HG02678 (cell line): ENCODE measurements around the gene CMIP.

Experiments used
- ATAC-seq: cut with Tn5 transposase; IDR thresholded peaks from one replicate; pipeline ENCODE4 v1.9.1; 2021; ENCODE audit warnings: mild to moderate bottlenecking, moderate library complexity; ENCODE audit not compliant: unreplicated experiment

The CMIP gene

DNA sequence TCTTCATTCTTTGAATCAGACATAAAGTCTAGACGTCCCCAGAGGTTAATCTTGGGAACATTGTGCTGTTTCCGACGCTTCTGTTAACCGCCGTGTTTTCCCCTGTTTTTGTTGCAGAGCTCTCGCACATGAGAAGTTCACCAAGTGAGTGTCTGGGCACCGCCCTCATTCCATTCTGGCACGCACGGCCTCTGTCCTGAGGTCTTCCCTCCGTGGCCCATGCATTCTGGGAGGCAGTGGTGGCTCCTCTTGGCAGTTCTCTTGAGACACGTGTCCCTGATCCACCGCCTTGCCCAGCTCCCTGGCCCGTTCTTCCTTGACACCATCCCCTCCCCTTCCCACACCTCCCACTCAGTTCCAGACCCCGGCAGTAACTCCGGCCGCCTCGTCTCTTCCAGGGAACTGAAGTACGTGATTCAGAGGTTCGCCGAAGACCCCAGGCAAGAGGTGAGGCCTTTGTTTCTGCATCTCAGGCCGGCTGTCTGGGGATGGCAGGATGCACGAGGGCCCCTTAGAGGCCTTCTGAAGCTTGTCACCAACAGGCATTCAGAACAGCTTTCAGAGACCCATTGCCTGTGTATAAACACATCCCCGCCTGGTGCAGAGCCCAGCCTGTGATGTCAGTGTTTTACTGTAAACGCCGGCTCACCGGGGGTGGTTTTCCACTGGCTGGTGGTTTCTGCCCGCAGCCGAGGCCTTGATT lies 248.6 kb downstream of the CMIP start:
- ATAC-seq = no peak

DNA sequence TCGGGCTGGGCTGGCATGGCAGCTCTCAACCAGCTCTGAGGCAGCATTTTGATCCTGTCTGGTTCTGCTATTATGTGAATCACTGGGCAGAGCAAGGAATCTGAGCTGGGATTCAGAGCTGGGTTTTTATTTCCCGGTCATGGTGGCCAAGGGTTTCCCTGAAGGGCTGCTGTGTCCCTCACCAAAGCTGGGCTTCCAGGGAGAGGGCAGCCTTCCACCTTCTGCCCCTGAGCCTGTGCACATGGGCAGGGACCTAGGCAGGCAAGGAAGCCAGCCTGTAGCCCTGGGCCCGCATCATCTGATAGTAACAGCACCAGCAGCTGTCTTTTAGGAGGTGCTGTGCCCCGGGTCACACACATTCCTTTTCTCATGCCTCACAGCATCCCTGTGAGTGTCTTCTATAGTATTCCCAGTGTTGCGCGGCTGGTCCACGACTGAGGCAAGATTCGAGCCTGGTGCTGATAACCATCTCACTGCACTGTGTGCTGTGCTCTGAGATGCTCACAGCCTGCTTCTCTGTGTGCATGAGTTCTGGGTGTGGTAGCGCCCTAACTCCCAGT lies 249.2 kb downstream of the CMIP start:
- no peak for ATAC-seq

DNA sequence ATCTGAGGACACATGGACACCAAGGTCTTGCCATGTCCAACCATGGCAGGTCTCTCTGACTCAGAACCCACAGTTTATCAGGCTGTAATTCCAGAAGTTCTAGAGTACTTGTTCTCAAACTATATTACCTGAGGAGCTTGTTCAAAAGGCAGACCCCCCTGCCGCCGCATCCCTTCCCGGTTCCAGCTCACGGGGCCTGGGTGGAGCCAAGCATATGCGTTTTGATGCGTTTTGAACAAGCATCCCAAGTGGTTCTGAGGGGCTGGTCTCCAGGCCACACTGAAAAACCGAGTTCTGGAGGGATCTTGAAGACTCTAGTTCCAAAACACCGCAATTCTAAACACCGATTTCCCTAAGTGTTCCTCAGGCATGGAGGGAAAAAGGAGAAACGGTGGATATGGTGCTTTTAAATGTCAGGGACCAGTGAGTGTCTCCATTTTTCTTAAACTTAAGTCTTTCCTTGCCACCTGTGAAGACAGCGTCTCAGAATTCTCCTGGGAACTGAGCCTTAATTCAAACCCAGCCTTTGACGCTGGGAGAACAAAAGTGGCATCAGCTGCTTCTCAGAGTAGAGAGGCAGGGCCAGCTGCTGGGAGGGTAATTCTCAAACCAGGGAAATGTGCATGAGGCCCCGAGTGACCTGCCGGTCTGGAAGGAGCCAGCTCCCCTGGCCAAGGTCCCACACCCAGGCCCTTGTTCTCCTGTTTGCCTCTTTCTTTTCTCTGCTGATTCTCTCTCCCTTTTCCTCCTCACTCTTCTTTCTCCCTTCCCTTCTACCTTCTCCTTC lies 250.1 kb downstream of the CMIP start:
- ATAC-seq = no peak

DNA sequence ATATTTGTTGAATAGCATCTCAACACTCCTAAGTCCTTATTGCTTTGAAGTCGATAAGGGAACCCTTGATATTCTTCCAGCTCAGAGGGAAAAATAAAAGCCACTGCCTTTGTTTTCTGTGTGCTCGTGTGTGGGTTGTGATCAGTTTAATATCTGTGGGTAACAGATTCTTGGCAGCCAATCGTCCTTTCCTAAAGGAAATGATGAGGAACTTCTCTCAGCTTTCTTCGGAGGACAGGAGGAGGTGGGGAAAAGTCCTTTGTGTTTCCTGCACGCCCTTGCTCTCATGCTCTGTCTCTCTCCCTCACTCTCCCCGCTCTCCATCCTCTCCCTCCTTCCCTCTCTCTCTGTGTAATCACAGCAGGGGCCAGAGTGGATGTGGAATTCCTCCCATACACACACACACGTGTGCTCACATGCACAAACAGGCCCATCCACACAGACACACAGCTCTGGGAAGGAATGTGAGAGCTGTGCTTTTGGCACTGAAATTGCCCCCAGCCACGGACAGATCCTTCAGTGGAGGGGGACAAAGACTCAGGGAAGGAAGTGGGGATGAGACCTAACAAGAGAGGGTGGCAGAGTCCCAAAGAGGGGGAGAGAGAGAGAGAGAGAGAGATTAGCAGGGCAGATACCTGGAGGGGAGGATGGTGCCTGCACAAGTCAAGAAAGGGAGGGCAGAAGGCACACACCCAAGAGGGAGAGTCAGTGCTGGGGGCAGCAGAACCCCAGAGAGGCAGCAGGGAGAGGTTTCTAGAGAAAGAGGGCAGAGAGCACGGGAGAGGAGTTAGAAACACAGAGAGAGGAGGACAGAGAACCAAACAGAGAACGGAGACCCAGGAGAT lies 250.9 kb downstream of the CMIP start:
- no peak for ATAC-seq

DNA sequence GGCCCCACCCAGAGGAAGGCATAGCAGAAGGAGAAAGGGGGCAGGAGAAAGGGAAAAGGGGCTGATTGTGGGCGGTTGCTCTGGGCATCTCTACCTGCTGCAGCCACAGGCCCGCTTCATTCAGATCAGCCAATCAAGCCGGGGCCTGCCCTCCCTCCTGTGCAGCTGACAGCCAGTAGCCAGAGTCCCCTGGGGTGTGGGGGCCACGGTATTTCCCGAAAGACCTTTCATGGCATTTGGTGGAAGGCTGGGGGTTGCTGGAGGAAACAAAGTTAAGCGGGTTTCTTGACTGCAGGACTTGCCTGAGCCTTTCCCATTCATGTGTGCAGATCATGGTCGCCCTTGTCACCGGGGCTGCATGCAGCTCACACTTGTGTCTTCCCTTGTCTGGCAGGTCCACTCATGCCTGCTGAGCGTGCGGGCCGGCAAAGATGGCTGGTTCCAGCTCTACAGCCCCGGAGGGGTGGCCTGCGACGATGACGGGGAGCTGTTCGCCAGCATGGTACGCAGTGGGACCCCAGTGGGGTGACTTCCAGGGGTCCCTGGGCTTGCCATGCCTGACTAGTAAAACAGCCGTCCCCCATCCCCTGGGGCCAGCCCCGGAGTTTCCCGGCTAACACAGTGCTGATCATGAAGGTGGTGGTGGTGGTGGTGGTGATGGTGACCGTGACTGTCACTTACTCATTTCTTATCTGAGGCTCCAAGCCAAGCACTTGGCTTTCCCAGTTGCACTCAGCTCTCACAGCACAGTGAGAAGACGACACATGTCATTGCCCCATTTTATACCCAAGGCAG lies 251.8 kb downstream of the CMIP start:
- no peak for ATAC-seq

DNA sequence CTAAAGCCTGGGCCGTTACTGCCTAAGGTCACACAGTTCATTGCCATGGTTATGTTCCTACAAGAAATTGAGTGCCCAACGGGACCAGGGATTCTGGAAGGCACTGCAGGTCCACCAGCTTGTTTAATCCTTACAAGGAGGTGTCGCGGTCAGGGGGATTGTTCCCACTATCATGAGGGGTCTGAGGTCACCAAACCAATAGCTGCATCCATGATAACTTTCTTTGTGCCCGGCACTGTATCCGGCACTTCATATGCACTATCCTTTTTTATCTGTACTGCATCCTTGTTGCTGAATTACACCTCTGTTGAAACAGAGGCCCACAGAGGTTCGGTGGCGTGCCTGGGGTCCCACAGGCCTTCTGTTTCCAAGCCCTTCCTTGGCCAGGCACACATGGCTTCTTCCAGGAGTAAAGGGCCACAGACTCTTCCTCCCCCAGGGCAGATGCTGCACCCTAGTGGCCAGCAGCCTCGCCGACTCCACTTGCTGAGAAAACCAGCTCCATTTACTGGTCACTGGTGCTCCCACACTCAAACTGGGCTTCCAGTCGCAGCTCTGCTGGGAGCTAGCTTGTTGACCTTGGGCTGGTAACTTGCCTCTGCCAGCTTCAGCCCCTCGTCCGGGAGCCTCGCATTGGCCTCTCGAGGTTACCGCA lies 252.5 kb downstream of the CMIP start:
- ATAC-seq = no peak

DNA sequence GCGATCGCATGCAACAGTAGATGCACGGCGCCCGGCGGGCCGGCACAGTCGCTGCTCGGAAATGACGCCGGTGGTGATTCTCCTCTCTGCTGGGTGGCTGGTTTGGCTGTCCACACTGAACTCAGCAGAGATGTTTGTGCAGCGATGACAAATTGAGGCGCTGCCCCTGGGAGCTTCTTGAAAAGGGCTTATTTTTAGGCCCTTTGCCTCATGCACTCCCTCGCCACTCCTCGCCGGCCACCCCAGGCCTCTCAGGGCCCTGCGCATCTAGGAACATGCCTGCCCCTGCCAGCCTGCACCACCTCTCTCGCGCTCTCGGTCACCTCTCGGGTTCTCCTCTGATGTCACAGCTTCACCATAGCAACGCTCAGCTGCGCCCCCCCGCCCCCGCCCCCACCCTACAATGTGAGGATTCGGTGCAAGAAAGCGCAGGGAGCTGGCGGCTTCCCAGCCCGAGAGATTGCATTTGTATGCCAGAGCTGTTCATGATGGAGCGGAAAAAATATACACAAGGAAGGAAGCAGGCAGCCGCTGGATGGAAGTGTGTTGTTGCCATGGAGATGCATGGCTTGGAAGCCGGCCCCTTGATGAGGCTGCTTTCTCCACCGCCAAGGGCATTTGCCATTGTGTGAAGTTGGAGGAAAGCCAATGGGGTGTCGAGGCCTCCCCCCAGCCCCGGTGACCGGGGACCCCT lies 253.2 kb downstream of the CMIP start:
- no peak for ATAC-seq

DNA sequence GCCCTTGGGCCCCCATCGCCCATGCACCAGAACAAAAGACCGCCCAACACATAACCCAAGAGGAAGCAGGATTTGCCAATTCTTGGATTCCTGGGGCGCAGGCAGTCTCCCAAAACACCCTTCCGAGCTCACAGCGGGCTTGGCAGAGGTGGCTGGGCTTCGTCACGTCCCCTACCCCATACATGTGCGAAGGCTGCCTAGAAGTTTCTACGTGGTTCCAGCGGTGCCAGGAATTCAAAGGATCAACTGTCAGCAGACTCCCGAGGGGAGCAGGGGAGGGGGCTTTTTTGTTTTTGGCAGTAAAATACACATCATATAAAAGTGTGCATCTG lies 253.7 kb downstream of the CMIP start:
- no peak for ATAC-seq

DNA sequence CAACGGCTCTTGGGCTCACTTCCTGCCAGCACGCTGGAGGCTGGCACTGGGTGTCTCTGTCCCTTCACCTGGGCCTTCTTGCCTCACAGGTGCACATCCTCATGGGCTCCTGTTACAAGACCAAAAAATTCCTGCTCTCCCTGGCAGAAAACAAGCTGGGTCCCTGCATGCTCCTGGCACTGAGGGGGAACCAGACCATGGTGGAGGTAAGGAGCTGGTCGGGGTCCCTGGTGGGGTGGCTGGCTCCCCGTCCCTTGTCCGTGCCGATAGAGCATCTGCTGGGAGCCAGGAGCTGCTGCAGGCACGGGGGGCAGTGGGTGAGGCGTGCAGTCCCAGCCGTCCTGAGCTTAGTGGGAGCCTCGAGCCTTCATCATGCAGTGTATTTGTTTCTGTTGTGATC lies 255.0 kb downstream of the CMIP start:
- no peak for ATAC-seq

DNA sequence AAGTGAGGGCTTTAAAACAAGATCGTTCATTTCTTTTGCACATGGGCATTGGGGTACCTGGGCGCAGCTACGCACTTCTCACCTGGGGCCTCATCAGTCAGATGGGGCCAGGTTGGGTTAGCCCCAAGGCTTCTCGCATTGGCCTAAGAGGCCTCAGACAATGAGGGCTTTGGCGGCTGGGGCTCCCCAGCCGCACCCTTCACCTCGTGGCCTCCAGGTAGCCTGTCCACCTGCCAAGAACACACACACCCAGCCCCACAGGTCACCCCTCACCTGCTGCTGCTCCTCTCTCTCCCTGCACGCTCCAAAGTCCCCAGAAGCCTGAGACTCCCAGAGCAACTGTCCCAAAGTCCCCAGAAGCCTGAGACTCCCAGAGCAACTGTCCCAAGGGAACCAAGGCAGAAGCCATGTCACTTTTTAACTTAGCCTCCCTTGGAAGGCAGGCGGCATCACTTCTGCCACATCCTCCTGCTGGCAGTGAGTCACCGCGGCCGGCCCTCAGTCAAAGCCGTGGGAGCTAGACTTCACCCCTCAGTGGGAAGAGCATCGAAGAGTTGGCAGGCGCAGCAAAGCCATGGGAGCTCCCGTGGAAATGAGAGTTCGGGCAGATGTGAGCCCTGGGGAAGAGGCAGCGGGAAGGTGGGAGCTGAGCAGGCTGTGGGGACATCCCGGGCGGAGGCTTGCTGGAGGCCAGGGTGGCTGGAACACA lies 255.6 kb downstream of the CMIP start:
- ATAC-seq = no peak

DNA sequence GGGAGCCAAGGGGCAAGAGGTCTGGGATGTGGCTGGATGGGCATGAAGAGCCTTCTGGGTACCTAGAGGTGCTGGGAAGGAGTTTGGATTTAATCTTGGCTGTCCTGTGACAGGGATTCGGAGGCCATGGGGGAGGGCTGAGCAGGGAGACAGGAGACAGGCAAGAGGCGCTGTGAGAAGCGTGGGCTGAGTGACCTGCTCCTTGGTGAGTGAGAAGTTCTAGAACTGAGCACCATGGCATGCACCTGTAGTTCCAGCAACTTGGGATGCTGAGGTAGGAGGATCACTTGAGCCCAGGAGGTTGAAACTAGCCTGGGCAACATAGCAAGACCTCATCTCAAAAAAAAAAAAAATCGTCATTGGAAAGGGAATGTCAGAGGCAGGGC lies 256.2 kb downstream of the CMIP start:
- ATAC-seq = no peak

DNA sequence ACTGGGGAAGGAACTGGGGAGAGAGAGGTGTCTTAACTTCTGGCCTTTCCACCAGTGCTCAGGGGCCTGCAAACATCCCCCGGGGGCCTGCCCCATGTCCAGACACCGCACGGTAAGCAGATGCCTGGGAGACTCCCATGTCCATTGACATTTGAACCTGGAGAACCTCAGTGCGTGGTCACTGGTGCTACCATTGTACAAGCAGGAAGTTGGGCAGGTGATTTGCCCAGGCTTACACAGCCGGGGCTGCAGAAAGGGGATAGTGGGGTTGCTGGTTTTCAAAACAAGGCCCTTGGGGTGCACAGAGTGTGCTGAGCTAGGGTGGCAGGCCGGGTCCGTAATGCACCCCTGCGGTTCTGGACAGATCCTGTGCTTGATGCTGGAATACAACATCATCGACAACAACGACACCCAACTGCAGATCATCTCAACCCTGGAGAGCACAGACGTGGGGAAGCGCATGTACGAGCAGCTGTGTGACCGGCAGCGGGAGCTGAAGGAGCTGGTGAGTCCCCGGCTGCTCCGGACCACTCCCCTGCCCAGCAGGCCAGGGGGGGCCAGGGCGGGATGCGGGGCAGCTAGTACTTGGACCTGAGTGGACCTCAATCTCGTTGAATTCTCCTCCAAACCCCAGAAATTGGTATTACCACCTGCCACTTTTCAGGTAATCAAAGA lies 256.8 kb downstream of the CMIP start:
- no peak for ATAC-seq

DNA sequence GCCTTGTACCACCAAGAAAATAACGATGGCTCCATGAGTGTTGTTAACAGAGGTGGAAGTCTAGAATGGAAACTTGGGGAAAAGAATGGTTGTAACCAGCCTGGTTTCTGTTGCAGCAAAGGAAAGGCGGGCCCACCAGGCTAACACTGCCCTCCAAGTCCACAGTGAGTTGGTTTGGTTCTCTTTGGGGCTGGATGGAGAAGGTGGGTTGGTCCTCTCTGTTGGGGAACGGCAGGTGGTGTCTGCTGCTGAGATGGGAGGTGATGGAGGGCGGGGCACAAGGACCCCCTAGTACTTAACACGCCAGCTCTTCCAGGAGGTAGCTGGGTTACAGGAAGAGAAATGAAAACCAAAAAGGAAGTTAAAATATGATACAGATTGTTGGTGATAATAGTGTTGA lies 257.9 kb downstream of the CMIP start:
- ATAC-seq = no peak

DNA sequence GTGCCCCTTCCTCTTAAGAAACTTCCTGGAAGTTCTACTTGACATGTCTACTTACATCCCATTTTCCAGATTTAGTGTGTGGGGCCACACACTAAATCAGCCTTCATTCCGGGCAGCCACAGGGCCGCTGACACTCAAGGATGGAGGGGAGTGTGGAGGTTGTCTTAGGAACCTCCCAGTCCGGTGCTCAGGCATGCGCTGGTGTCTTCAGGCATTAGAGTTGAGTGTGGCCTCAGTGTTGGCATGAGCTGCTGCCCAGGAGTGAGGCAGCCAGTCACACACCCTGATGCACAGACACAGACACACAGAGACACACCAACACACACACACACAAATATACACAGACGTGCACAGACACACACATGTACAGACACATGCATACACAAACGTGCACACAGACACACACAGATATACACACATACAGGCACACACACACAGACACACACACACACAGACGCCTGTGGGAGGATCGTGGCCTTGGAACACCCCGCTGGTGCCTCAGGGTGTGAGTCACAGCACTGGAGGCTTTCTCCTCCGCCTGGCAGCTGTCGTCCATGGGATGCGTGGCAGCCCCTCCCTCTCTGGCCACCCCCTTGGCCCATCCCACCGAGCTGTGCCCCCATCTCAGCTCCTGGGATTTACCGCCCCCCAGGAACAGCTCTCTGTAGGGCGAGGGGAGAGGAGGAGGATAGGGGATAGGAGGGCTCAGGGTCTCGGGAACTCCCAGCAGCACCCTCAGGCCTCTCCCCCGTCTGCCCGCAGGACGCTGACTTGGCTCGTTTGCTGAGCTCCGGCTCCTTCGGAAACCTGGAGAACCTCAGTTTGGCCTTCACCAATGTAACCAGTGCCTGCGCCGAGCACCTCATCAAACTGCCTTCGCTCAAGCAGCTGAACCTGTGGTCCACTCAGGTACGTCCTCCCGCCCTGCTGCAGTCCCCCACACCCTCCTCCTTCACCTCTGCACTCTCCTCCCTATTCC lies 258.9 kb downstream of the CMIP start:
- ATAC-seq = no peak

DNA sequence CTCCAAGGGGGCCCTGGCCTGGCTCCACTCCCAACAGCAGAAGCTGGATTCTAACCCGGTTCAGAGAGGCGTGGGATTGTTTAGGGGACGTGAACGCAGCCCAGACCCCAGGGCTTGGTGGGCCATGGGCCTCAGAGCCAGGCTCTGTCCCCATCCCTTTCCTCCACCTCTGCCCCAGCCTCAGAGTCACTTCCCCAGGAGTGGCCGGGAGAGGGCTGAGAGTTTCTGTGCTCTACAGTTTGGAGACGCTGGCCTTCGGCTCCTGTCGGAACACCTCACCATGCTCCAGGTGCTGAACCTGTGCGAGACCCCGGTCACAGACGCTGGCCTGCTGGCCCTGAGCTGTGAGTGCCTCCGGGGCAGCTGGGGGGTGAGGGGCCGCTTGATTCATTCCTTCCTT lies 260.7 kb downstream of the CMIP start:
- ATAC-seq = no peak

DNA sequence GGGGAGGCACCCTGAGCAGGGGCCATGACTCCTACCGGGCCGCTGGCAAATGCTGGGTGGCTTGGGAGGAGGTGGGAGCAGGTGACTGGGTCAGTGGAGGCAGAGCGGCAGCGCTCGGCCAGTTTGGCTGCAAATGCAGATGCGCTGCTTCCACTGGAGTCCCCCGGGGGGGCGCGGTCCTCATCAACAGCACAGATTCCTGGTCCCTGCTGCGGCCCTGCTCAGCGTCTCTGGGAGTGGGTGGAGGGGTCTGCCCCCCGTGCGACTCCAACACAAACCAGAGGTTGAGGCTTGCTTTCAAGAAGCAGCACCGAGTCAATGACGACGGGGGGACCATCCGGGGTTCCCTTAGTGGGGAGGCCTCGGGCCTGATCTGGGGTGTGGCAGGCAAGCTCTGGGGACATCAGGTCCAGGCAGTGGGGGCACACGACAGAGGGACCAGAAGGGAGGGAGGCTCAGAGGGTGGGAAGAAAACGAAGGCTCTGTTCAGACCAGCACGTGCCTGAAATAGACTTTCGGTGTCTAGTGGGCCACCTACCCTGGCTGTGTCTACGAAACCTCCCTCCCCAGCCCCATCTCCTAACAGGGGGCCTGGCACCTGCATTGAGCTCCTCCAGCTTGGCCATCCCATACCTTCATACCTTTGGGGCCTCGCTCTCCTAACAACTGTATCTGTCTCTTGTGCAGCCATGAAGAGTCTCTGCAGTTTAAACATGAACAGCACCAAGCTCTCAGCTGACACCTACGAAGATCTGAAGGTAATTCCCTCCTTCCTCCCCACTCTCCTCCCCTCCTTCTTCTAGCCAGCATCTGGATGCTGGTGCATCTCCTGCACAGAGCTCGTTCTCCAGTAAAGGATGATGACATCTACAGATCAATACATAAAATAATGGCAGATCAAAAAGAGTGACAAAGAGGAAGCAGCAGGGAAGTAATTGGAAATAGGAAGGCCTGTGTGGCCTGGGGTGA lies 262.0 kb downstream of the CMIP start:
- no peak for ATAC-seq
